ENCODE measurements around the gene EIF2S2.

The EIF2S2 gene

GRCh38 chr20:34058831-34059230, 53.2 kb downstream of the EIF2S2 start:
- no peak for DNase-seq

- DNase-seq: no peak
Measured at GRCh38 chr20:34055290-34055689, 56.8 kb downstream of the EIF2S2 start.

GRCh38 chr20:34052414-34052813, 59.6 kb downstream of the EIF2S2 start:
- DNase-seq: no peak

- DNase-seq: no peak
Measured at GRCh38 chr20:34049897-34050695, 61.9 kb downstream of the EIF2S2 start.

GRCh38 chr20:34049389-34049788, 62.7 kb downstream of the EIF2S2 start:
- no peak for DNase-seq

- no peak for DNase-seq
Measured at GRCh38 chr20:34047917-34048316, 64.1 kb downstream of the EIF2S2 start.

- no peak for DNase-seq
Measured at GRCh38 chr20:34047010-34047687, 64.9 kb downstream of the EIF2S2 start.

GRCh38 chr20:34045930-34046725, 65.9 kb downstream of the EIF2S2 start:
- no peak for DNase-seq

GRCh38 chr20:34045294-34045693, 66.7 kb downstream of the EIF2S2 start:
- no peak for DNase-seq

GRCh38 chr20:34043025-34043424, 69.0 kb downstream of the EIF2S2 start:
- DNase-seq: no peak

- DNase-seq: no peak
Measured at GRCh38 chr20:34042262-34042661, 69.8 kb downstream of the EIF2S2 start.

GRCh38 chr20:34041226-34041625, 70.8 kb downstream of the EIF2S2 start:
- DNase-seq: no peak

GRCh38 chr20:34040300-34040995, 71.6 kb downstream of the EIF2S2 start:
- DNase-seq: no peak
